Measurements from ENCODE around the gene PRPF6.
A peak's percentile ranks its signal among the peaks of the same experiment; 100 is the strongest.
"Not testable (repeated sequence)": the region's sequence is repeated elsewhere in the genome, so short reads cannot be mapped to it uniquely, and the experiment has no call there.

The PRPF6 gene

DNA sequence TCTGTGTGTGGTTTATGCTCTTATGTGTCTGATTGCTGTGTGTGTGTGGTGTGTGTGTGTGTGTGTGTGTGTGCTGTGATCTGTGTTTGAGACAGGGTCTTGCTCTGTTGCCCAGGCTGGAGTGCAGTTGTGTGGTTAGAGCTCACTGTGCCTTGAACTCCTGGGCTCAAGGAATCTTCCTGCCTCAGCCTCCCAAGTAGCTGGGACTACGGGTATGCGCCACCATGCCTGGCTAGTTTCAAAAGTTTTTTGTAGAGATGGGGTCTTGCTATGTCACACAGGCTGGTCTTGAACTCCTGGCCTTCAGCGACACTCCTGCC is 7.8 kb upstream of the PRPF6 start:
- no peak overlapping the region for H3K4me3 ChIP-seq (ENCODE audit: low read depth, low read length)
- TF ChIP-seq, protein P1, sequence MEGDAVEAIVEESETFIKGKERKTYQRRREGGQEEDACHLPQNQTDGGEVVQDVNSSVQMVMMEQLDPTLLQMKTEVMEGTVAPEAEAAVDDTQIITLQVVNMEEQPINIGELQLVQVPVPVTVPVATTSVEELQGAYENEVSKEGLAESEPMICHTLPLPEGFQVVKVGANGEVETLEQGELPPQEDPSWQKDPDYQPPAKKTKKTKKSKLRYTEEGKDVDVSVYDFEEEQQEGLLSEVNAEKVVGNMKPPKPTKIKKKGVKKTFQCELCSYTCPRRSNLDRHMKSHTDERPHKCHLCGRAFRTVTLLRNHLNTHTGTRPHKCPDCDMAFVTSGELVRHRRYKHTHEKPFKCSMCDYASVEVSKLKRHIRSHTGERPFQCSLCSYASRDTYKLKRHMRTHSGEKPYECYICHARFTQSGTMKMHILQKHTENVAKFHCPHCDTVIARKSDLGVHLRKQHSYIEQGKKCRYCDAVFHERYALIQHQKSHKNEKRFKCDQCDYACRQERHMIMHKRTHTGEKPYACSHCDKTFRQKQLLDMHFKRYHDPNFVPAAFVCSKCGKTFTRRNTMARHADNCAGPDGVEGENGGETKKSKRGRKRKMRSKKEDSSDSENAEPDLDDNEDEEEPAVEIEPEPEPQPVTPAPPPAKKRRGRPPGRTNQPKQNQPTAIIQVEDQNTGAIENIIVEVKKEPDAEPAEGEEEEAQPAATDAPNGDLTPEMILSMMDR (IDR thresholded peaks at IDR 0.05; ENCODE audit: borderline replicate concordance, insufficient read depth, low read depth, low read length): no peak

DNA sequence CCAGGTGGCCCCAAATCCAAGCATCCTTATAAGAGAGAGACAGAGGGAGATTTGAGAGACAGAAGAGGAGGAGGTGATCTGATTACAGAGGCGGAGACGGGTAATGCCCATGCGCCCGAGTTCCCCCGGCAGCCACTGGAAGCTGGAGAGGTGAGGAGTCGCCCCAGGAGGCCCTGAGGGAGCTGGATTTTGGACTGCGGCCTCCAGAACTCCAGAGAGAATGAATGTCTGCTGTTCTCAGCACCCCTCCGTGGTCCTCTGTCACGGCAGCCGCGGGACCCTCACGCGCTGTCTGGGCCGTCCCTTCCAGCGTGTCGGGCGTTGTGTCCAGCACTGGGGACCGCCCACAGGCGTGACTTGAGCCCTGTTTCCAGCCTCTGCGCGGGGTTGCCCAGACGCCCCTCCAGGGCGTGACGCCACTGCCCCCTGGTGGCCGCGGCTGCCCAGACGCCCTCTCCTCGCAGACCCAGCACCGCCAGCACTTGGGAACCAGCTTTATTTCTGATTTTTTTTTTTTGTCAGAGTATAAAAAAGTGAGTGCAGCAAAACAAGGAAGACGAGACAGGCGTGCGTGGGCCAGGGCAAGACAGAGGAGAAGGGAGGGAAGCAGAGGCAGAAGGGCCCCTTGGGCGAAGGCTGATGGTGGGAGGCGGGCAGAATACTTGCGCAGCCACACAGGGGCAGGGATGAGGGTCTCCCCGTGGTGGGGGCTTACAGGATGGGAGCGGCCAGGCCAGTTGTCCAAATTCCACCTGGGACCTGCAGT is 7.1 kb upstream of the PRPF6 start:
- H3K4me3 ChIP-seq (ENCODE audit: low read depth, low read length): no peak overlapping the region
- TF ChIP-seq, protein P1 (IDR thresholded peaks at IDR 0.05; ENCODE audit: borderline replicate concordance, insufficient read depth, low read depth, low read length): peak; percentile 97

DNA sequence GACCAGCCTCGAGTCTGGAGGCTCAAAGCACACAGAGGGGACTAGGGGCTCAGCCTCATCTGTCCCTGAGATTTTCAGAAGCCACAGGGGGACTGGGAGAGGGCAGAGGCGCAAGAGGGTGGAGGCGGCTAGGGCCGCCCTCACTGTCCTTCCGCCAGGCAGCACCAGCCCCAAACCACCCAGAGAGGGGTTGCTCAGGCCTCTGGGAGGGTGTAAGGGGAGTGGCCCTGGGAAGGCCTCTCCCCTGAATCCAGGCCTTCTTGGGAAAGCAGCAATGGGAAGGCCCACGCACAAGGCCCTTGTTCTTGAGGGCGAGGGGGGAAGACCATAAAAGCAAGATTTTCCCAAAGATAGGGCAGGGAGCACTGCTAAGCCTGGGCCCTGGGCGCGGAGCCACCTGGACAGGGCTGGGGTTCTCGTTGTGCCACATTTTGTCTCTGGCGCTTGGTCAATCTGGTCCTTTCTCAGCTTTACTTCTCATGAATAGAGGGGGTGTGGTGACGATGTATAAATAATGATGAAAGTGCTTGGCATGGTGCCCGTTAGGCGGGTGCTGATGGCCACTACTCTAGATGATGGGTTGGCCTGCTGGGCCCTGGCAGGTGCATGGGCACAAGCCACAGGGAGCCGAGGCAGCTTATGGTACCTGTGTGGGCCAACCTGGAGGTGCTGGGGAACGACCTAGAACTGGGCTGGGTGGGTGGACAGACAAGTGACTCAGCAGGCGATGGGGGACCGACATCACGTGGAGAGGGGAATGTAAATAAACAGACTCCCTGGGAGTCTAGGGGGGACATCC is 6.3 kb upstream of the PRPF6 start:
- TF ChIP-seq, protein P1 (IDR thresholded peaks at IDR 0.05; ENCODE audit: borderline replicate concordance, insufficient read depth, low read depth, low read length): no peak

DNA sequence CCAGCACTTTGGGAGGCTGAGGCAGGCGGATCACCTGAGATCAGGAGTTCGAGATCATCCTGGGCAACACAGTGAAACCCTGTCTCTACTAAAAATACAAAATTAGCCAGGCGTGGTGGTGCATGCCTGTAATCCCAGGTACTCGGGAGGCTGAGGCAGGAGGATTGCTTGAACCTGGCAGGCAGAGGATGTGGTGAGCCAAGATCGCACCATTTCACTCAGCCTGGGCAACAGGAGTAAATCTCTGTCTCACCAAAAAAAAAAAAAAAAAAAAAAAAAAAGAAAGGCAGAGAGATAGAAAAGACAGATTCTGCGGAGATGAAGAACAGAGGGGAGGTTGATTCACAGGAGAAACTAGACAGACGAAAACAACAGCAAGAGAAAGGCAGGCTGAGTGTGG is 4.4 kb upstream of the PRPF6 start:
- H3K4me3 ChIP-seq (ENCODE audit: low read depth, low read length): not testable (repeated sequence)

More for the DNA sequence above, 6.3 kb upstream of the PRPF6 start:
- H3K4me3 ChIP-seq (ENCODE audit: low read depth, low read length): no peak overlapping the region

- H3K4me3 ChIP-seq (ENCODE audit: low read depth, low read length): no peak overlapping the region
- TF ChIP-seq, protein P1 (IDR thresholded peaks at IDR 0.05; ENCODE audit: borderline replicate concordance, insufficient read depth, low read depth, low read length): no peak
Measured at GRCh38 chr20:63976980-63977738, 3.8 kb upstream of the PRPF6 start.

DNA sequence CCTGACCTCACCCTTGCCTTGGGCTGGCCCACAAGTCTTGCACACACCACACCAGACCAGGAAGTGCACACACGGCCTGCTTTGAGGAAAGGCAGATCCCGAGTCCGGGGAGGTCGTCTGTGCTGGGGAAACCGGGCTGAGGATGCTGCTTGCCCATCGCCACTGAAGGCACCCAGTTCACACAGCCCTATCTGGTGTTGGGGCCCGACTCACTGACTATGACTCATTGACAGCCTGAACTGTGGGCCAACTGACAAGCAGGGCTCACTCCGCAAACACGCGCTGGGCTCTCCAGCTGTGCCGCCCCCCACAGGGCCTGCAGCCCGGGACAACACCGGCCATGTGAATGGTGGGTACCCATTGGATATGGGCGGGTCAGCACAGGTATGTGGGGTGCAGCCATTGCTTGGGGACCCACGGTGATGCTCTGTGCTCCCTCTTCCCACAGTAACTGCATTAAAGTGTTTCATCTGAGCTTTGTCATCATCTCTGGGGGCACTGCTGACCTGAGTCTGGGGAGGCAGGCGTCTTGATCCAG is 3.1 kb upstream of the PRPF6 start:
- TF ChIP-seq, protein P1 (IDR thresholded peaks at IDR 0.05; ENCODE audit: borderline replicate concordance, insufficient read depth, low read depth, low read length): no peak
- H3K4me3 ChIP-seq (ENCODE audit: low read depth, low read length): no peak overlapping the region
